GM20000 (cell line): ENCODE data around the gene SERPINA5.

Source experiments
- DNase-seq: peaks from one replicate; pipeline ENCODE4 v3.0.0; 2012; ENCODE audit warnings: low spot score
- TF ChIP-seq, protein P1 (sequence below): IDR thresholded peaks from 2 replicates; pipeline ENCODE4 v1.5.1; 2012; ENCODE audit warnings: mild to moderate bottlenecking, control low read depth; ENCODE audit errors: extremely low read depth, missing control alignments

The SERPINA5 gene

DNA sequence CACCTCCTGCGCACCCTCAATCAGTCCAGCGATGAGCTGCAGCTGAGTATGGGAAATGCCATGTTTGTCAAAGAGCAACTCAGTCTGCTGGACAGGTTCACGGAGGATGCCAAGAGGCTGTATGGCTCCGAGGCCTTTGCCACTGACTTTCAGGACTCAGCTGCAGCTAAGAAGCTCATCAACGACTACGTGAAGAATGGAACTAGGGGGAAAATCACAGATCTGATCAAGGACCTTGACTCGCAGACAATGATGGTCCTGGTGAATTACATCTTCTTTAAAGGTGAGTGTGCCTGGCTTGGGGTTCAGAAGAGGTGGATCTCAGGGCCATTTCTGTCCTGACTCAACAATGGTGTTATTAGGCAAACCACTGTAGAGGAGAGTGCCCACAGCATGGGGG is 33.6 kb downstream of the SERPINA5 start:
- no peak for DNase-seq
- TF ChIP-seq, protein P1, sequence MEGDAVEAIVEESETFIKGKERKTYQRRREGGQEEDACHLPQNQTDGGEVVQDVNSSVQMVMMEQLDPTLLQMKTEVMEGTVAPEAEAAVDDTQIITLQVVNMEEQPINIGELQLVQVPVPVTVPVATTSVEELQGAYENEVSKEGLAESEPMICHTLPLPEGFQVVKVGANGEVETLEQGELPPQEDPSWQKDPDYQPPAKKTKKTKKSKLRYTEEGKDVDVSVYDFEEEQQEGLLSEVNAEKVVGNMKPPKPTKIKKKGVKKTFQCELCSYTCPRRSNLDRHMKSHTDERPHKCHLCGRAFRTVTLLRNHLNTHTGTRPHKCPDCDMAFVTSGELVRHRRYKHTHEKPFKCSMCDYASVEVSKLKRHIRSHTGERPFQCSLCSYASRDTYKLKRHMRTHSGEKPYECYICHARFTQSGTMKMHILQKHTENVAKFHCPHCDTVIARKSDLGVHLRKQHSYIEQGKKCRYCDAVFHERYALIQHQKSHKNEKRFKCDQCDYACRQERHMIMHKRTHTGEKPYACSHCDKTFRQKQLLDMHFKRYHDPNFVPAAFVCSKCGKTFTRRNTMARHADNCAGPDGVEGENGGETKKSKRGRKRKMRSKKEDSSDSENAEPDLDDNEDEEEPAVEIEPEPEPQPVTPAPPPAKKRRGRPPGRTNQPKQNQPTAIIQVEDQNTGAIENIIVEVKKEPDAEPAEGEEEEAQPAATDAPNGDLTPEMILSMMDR: no peak

DNA sequence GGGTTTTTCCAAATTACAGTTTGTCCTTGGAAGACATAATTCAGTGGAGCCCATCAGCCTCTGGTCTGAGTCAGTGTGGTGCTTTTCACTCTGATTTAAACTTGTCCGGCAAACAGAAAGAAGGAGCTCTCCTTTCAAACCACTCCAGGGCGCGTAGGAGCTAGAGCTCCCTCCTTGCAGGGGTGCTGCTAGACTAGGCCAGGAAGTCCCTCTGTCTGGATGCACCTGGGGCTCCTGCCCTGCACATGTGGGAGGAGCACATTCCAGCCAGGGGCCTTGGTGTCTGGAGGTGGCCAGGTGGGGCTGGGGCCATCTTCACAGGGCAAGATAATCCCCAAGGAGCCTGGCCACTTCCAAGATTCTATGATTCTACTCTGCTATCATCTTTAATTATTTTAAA is 34.0 kb downstream of the SERPINA5 start:
- no peak for DNase-seq
- TF ChIP-seq, protein P1: no peak

DNA sequence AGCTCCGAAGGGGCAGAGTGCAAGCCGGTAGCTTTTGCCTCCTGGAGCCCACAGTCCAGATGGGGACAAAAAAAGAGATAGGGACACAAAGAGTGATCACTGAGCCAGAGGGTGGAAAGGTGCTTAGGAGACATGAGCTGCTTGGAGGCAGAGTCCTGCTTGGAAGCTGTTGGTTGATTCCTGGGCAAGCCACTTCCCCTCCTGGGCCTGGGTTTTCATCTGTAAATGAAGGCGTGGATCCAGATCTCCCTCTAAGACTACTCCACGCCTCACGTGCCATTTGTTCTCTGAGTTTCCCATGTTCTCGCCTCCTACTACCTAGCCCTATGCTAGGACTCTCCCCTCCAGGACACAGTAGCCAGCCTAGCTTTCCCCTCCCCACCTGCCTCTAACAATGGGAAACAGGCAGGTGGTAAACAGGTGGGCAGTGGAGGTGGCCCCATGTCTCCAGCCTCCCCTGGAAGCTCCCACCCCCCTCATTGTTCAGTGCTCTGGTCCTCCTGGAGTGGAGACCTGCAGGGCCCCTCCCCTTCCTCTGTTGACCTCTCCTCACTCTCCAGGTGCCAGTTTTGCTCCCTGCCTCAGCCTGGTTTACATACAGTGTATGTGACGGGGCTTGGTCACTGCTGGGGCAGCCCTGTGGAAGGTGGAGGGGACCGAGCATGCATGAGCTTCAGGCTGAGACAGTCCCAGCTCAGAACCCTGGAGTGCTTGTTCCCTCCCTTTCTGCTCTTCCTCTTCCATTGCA is 34.8 kb downstream of the SERPINA5 start:
- DNase-seq: no peak
- TF ChIP-seq, protein P1: no peak

DNA sequence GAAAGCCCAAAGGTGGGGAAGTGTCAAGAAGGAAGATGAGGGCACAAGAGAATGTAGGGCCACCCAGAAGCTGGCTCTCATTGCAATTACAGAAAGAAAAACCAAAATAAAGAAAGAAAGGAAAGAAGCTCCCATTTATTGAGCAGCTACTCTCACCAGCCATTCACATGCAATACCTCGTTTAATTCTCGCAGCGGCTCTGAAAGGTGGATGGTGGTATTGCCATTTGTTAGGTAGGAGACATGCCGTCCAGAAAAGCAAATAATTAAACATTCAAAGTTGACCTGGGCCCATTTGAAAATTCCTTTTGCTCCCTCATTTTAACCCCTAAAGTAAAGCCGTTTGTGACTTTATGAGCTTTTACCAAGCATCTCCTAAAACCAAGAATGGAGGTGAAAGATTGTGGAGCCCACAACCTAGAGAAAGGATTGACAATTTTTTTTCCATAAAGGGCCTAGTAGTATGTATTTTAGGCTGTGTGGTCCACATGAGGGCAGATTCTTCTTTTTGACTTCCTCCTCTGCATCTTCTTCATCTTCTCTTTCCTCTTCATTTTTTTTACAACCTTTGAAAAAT is 36.2 kb downstream of the SERPINA5 start:
- TF ChIP-seq, protein P1: no peak

DNA sequence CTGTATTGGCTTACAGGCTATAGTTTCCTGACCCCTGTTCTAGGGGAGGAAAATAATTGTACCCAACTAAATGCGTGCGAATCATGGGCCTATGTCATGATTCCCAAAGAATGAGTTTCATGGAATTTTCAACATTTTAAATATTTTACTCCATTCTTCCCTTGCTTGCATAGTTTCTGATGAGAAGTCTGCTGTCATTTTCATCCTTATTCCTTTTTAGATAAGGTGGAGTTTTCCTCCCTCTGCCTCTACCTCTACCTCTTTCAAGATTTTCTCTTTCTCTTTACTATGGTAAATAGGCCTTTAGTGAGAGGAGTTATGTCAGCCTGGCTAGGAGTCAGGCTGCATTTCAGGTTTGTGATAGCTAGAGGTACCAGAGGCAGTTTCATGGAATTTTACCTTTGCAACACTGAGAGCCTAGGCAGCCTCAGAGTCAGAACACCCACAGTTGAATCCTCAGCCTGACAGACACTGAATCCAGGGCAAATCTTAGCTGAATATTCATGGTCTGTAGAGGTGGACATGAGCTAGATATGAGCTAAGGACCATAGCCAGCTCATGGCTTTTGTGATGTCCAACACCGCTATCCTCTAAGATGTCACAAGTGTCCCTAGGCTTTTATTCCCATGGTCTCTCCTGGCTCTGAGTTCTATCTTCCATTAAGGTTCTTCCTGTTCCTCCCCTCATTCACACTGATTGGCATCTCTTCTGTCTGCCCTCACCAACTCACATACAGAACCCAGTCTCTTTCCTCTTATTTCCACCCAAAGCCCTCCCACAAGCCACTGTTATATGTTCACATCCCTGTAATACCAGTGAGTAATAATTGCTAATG is 37.0 kb downstream of the SERPINA5 start:
- TF ChIP-seq, protein P1: no peak
- DNase-seq: no peak

More for the DNA sequence above, 36.2 kb downstream of the SERPINA5 start:
- DNase-seq: no peak

DNA sequence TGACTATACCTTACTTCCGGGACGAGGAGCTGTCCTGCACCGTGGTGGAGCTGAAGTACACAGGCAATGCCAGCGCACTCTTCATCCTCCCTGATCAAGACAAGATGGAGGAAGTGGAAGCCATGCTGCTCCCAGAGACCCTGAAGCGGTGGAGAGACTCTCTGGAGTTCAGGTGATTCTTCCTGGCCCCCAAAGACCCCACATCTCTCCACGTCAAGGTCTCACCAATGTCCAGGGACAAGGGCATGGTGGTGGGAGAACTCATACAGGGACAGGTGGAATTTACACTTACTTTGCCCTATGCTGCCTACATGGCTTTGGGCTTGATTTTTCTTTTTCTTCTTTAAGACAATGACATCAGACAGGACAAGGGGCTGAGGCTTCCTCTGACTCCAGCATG is 38.1 kb downstream of the SERPINA5 start:
- DNase-seq: no peak
- TF ChIP-seq, protein P1: no peak

DNA sequence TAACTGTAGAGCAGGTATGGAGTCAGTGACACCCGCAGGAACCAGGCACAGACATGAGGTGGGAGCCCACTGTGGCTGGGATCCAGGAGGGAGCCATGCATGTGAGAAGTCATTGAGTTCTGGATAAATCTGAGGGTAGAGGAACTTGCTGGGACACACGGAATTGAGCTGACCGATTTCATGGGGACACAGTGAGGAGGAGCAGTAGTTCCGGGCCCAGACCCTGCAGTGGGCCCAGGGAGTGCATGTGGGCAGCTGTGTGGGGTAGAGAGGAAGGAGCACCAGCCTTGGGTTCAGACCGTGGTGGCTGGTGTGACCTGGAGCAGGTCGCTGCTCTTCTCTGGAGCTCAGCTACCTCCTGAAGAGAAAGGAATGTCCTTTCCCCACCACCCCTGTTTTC is 39.4 kb downstream of the SERPINA5 start:
- DNase-seq: no peak
- TF ChIP-seq, protein P1: no peak
